ENCODE measurements around the gene LUZP2. TPM values are rescaled to one million over a fixed set of nuclear protein-coding genes. Genes with fewer than 3 reads are reported as not detected.

The LUZP2 gene
- total and polyA plus RNA-seq, 2 of the 8 experiments (the other 6 are each of a cell fraction or from before 2014, with no cell fraction given) = 0.79 to 1.5 TPM

GRCh38 chr11:24859801-24860300, 363.0 kb downstream of the LUZP2 start:
- ChIA-PET POLR2A (ENCODE audit: partially characterized antibody) (no interaction called here), CTCF (ENCODE audit: partially characterized antibody) (no interaction called here)
- no peak overlapping the region for H3K4me3 ChIP-seq (ENCODE audit: extremely low read depth in 1 of 4, insufficient read depth in 2 of 4, low read depth in 3 of 4, low read length in 4 of 4)
- TF ChIP-seq PHF8 (conservative IDR thresholded peaks at IDR 0.05; ENCODE audit: low read depth, low read length) = no peak
- TF ChIP-seq GABPA (IDR thresholded peaks at IDR 0.05; ENCODE audit: borderline replicate concordance, insufficient read depth, low read length) = no peak
- no peak for TF ChIP-seq E2F6 (IDR thresholded peaks at IDR 0.05)
- TF ChIP-seq RNF2 (IDR thresholded peaks at IDR 0.05; ENCODE audit: borderline replicate concordance, low read depth, low read length, missing control alignments, poor library complexity, severe bottlenecking) = no peak
- H2BK15ac ChIP-seq (ENCODE audit: low read length) = no peak overlapping the region
- no peak overlapping the region for H2BK5ac ChIP-seq (ENCODE audit: low read depth, low read length)
- H3K9ac ChIP-seq (replicated peaks in 1 of 4; ENCODE audit: extremely low read depth in 1 of 4, low read depth in 3 of 4, low read length in 3 of 4) = no peak overlapping the region
- no peak overlapping the region for H2BK12ac ChIP-seq (ENCODE audit: low read depth, low read length)
- H3K4me2 ChIP-seq (ENCODE audit: insufficient read depth in 1 of 2, low read depth in 2 of 2, low read length in 2 of 2) = no peak overlapping the region
- no peak overlapping the region for H3K4ac ChIP-seq (replicated peaks; ENCODE audit: insufficient read length, low read depth, low read length)
- H2AK5ac ChIP-seq (ENCODE audit: low read depth, low read length) = no peak overlapping the region
- H4K8ac ChIP-seq (ENCODE audit: extremely low read depth, insufficient read depth, low read length) = no peak overlapping the region
- no peak overlapping the region for H3K56ac ChIP-seq (replicated peaks; ENCODE audit: insufficient read length, low read depth, low read length)
- FAIRE-seq (no peak), DNase-seq (ENCODE audit: low read depth in 1 of 2, low spot score in 2 of 2) (no peak)
- no peaks in the 10 kb centered on the region for H3K79me1 ChIP-seq (ENCODE audit: low read depth, low read length)
- peaks cover 9 to 11% of the 10 kb centered on the region in 2 experiments for H3K9me3 ChIP-seq (ENCODE audit: insufficient read depth in 2 of 2, low read depth in 1 of 2, low read length in 1 of 2)
- H3K36me3 ChIP-seq (ENCODE audit: control insufficient read depth in 2 of 4, insufficient read depth in 4 of 4, low read length in 3 of 4) = no peaks in the 10 kb centered on the region; a peak in 1 of 8 replicates
- no peaks in the 10 kb centered on the region; a peak in 1 of 7 replicates for H3K4me1 ChIP-seq (replicated peaks in 1 of 4; ENCODE audit: control insufficient read depth in 3 of 4, insufficient read depth in 4 of 4, low read length in 3 of 4)
- no peak overlapping the region for H3K27ac ChIP-seq (ENCODE audit: low read depth, low read length)
- no peaks in the 10 kb centered on the region for H4K20me1 ChIP-seq (replicated peaks in 1 of 2; ENCODE audit: control insufficient read depth in 1 of 2, insufficient read depth in 2 of 2, low read length in 2 of 2)
- no peak overlapping the region for H4K5ac ChIP-seq (ENCODE audit: insufficient read length, low read depth, low read length)
- H2AFZ ChIP-seq (ENCODE audit: low read length) = no peak overlapping the region
- H3K14ac ChIP-seq (ENCODE audit: insufficient read length) = no peak overlapping the region
- H2BK120ac ChIP-seq (replicated peaks; ENCODE audit: low read depth, low read length) = no peak overlapping the region
- no peak overlapping the region; the same call in 1 of the 2 replicates for H3K18ac ChIP-seq (ENCODE audit: extremely low read depth, low read length)
- no peaks in the 10 kb centered on the region for H3K79me2 ChIP-seq (ENCODE audit: control insufficient read depth in 1 of 2, insufficient read depth in 2 of 2, low read length in 2 of 2)
- no peaks in the 10 kb centered on the region for H3K27me3 ChIP-seq (replicated peaks in 1 of 4; ENCODE audit: control insufficient read depth in 3 of 4, extremely low read depth in 1 of 4, insufficient read depth in 3 of 4, low read length in 3 of 4)
- no peak overlapping the region for H4K91ac ChIP-seq (replicated peaks; ENCODE audit: insufficient read length, low read length)
- no peak overlapping the region for H3K23ac ChIP-seq (ENCODE audit: insufficient read length)
- H2BK20ac ChIP-seq (ENCODE audit: low read length) = no peak overlapping the region
- H3K23me2 ChIP-seq (ENCODE audit: low read depth, low read length) = no peaks in the 10 kb centered on the region
- WGBS, 2 experiments (ENCODE audit: extremely low coverage in 1 of 2, insufficient coverage in 1 of 2, insufficient read length in 1 of 2, insufficient replicate concordance in 2 of 2, low coverage in 1 of 2, low lambda C conversion rate in 2 of 2, missing lambda C conversion rate in 1 of 2) = 92% methylated on average over 9 of the region's 9 CpGs; no CpG with 5 or more reads in 1 of the 2 experiments

All from H1 (cell line).